RWPE2 (cell line): Measurements from ENCODE around the gene YOD1.
A peak's percentile ranks its signal among the peaks of the same experiment; 100 is the strongest.

Experiments
- ATAC-seq: fragments of 200-7000 bp; cut with Tn5 transposase; 3 replicates; pipeline ENCODE4 v1.9.1; 2021; ENCODE audit warnings: low read depth
- DNase-seq: peaks from one replicate; pipeline ENCODE4 v3.0.0-alpha.2; 2020; ENCODE audit warnings: low spot score
- H3K27ac ChIP-seq: fragments of 450-650 bp; 2 replicates; pipeline ENCODE4 v1.5.1; 2017; ENCODE audit warnings: mild to moderate bottlenecking; ENCODE audit not compliant: poor library complexity, severe bottlenecking
- H3K27me3 ChIP-seq: fragments of 250-450 bp; sonication (Bioruptor Pico); 2 replicates; pipeline ENCODE4 v1.5.1; 2021; ENCODE audit warnings: mild to moderate bottlenecking, moderate library complexity; ENCODE audit not compliant: insufficient read depth, poor library complexity, severe bottlenecking
- H3K36me3 ChIP-seq: fragments of 250-450 bp; sonication (Bioruptor Pico); 2 replicates; pipeline ENCODE4 v1.5.1; 2020; ENCODE audit warnings: low read depth, mild to moderate bottlenecking, moderate library complexity
- H3K4me1 ChIP-seq: fragments of 250-450 bp; sonication (Bioruptor Pico); 2 replicates; pipeline ENCODE4 v1.5.1; 2021; ENCODE audit warnings: mild to moderate bottlenecking, moderate library complexity; ENCODE audit not compliant: insufficient read depth, poor library complexity, severe bottlenecking
- H3K4me3 ChIP-seq: fragments of 250-450 bp; sonication (Bioruptor Pico); 2 replicates; pipeline ENCODE4 v1.5.1; 2021; ENCODE audit warnings: mild to moderate bottlenecking, moderate library complexity; ENCODE audit not compliant: severe bottlenecking
- H3K9me3 ChIP-seq: fragments of 250-450 bp; sonication (Bioruptor Pico); 2 replicates; pipeline ENCODE4 v1.5.1; 2021; ENCODE audit warnings: mild to moderate bottlenecking, moderate library complexity; ENCODE audit not compliant: severe bottlenecking
- TF ChIP-seq, protein P1 (sequence below): fragments of 450-650 bp; IDR thresholded peaks from one replicate; pipeline ENCODE4 v1.5.1; 2017; ENCODE audit warnings: mild to moderate bottlenecking, moderate library complexity; ENCODE audit not compliant: poor library complexity, severe bottlenecking

Gene YOD1

DNA sequence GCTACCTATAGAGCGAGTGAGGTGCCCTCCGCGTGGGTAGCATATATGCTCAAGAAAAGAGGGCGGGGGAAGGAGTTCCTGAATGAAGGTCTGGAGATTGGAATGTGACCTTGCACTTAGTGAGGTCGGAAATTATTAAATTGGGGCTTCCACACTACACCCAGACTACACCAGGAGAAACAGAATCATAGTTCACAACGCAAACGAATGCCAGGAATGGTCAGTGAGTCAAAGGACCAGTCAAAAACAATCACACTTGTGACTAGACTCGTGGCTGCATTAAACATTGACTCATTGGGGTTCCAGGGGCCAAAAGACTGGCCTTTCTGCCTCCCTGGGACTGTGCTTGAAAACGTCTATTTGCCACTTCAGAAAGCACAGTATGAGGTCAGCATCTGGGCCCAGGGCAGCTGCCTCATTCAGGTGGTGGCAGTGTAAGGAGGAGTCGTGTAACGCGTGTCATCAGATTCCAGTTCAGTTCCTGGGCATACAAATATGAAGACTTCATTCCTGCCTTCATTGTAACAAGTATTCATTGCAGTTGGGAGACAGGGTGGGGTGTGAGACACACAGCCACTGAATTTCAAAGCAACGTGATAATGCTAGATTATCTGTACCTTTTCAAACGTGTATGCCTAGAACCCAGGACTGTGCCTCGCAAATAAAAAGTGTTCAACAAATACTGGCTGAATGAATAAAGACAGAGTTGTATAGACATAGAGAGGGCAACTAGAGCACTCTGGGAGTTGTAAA is at the start of gene YOD1:
Gene YOD1 (minus strand): TSS at position 18 of the 753 bp plus-strand sequence. CDS start 178 bp downstream, outside the sequence.
- Histone ChIP-seq H3K4me3 (peak within 1 kb of the TSS; percentile 86), H3K36me3 (peaks cover 36% of the 10 kb centered on the region), H3K4me1 (peaks cover 26% of the 10 kb centered on the region), H3K9me3 (no peaks in the 10 kb centered on the region), H3K27me3 (no peaks in the 10 kb centered on the region), H3K27ac (peak within 1 kb of the TSS; percentile 81)
- TF ChIP-seq, protein P1, sequence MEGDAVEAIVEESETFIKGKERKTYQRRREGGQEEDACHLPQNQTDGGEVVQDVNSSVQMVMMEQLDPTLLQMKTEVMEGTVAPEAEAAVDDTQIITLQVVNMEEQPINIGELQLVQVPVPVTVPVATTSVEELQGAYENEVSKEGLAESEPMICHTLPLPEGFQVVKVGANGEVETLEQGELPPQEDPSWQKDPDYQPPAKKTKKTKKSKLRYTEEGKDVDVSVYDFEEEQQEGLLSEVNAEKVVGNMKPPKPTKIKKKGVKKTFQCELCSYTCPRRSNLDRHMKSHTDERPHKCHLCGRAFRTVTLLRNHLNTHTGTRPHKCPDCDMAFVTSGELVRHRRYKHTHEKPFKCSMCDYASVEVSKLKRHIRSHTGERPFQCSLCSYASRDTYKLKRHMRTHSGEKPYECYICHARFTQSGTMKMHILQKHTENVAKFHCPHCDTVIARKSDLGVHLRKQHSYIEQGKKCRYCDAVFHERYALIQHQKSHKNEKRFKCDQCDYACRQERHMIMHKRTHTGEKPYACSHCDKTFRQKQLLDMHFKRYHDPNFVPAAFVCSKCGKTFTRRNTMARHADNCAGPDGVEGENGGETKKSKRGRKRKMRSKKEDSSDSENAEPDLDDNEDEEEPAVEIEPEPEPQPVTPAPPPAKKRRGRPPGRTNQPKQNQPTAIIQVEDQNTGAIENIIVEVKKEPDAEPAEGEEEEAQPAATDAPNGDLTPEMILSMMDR: no peak
- peak; percentile 12 for ATAC-seq
- DNase-seq: no peak

DNA sequence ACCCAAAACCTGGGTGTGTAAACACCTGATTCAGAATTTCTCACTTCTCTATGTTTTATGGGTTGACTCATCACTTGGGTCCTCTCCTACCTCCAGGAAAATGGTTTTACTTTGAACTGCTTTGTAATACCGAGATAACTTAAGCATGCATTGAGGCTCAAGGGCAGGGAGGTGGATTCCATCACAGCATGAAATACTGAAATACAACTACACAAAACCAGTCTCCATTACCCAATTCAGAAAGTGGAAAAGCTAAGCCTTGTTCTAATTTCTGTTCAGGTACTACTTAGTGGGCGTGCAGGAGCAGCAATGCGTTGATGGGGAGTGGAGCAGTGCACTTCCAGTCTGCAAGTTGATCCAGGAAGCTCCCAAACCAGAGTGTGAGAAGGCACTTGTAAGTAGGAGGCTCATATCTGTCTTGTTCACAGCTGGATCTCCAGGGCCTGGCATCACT is 46.9 kb upstream of the YOD1 start:
- Histone ChIP-seq H3K27ac (no peak overlapping the region), H3K4me3 (no peak overlapping the region), H3K27me3 (peaks cover 2% of the 10 kb centered on the region), H3K36me3 (no peaks in the 10 kb centered on the region), H3K4me1 (no peaks in the 10 kb centered on the region), H3K9me3 (no peaks in the 10 kb centered on the region)
- peak; percentile 61; the same call in 2 of the 3 replicates for ATAC-seq
- DNase-seq: no peak
- TF ChIP-seq, protein P1: no peak

DNA sequence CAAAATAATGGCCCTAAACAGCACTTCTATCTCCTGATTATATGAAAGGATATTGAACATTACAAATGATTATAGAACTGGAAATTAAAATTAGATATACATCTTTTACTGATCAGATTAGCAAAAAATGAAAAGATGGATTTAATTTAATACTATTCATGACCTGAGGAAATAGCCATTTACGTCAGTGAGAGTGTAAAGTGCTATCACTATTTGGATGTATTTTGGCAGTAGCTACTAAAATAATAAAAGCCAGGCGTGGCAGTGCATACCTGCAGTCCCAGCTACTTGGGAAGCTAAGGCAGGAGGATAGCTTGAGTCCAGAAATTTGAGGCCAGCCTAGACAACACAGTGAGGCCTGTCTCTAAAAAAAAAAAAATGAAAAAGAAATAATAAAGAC is 42.9 kb upstream of the YOD1 start:
- no peaks in the 10 kb centered on the region for H3K36me3 ChIP-seq
- ATAC-seq: no peak

DNA sequence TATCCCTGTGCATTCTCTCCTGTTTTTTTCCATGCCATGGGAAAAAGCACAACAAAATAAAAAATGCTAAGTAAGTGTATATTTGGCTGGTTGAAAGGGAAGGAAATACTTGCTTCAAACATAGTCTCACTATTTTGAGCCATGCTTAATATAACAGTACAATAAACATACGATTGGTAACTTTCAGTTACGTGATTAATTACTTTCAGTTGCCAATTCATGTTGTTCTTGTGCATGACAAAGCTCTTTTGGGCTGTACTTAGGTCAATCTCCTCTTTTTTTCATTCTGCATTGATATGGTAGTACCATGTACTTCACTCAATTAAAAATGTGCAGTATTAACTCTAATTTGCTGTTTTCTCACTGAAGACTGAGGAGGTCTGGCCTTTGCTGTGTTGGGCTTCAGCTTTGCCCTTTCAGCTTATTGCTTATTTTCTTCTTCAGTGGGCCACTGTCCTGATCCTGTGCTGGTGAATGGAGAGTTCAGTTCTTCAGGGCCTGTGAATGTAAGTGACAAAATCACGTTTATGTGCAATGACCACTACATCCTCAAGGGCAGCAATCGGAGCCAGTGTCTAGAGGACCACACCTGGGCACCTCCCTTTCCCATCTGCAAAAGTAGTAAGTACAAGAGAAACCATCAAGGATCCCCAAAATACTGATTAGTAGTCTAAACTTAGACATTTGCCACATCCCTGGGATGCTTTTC is 40.3 kb upstream of the YOD1 start:
- TF ChIP-seq, protein P1: no peak
- Histone ChIP-seq H3K27ac (no peak overlapping the region), H3K4me3 (no peak overlapping the region), H3K4me1 (peaks cover 3% of the 10 kb centered on the region), H3K9me3 (no peaks in the 10 kb centered on the region), H3K36me3 (no peaks in the 10 kb centered on the region), H3K27me3 (no peaks in the 10 kb centered on the region)
- DNase-seq (no peak), ATAC-seq (no peak)

More for the DNA sequence above, 42.9 kb upstream of the YOD1 start:
- Histone ChIP-seq H3K4me3 (no peak overlapping the region), H3K9me3 (no peaks in the 10 kb centered on the region), H3K27ac (no peak overlapping the region), H3K27me3 (no peaks in the 10 kb centered on the region), H3K4me1 (no peaks in the 10 kb centered on the region)
- TF ChIP-seq, protein P1: no peak
- DNase-seq: no peak
